NAMALWA (cell line): ENCODE results near the gene MTSS2.

Experiments used
- DNase-seq: peaks from one replicate; pipeline ENCODE4 v3.0.0-alpha.2; 2015; ENCODE audit warnings: low spot score

Gene MTSS2

DNA sequence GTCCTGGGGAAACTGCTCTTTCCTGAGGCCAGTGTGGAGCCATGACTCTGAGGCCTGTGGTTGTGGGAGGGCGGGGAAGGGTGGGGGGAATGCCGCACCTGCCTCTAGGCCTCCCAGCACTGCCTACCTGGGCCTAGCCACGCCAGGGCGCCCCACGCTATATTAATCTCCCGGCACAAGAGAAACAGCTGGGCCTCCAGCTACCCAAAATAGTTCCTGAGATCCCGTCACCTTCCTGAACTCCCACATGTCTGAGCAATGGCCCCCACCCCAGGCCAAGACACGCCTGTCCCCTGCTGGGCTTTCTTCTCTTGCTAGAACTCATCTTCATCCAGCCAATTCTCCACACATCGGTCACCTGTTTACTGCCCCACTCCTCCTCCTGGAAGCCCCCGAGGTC lies 13.0 kb upstream of the MTSS2 start:
- DNase-seq: no peak

GRCh38 chr16:70697594-70698170 lies 11.8 kb upstream of the MTSS2 start:
- DNase-seq: no peak

GRCh38 chr16:70696952-70697593 lies 11.2 kb upstream of the MTSS2 start:
- no peak for DNase-seq

DNA sequence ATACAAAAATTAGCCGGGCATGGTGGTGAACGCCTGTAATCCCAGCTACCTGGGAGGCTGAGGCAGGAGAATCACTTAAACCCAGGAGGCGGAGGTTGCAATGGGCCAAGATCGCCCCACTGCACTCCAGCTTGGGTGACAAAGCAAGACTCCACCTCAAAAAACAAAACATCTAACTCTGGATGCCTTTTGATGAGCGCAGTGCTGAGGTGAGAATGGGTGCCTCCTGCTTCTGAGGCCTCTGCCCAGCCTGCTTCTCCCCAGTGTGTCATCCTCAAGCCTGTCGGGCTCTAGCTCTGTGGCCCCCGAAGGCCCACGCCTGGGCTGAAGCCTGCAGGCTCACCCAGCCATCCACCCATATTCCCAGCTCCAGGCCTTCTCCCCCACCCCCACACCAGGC lies 10.5 kb upstream of the MTSS2 start:
- no peak for DNase-seq

- DNase-seq: no peak
Measured at GRCh38 chr16:70695331-70696070, 9.6 kb upstream of the MTSS2 start.

DNA sequence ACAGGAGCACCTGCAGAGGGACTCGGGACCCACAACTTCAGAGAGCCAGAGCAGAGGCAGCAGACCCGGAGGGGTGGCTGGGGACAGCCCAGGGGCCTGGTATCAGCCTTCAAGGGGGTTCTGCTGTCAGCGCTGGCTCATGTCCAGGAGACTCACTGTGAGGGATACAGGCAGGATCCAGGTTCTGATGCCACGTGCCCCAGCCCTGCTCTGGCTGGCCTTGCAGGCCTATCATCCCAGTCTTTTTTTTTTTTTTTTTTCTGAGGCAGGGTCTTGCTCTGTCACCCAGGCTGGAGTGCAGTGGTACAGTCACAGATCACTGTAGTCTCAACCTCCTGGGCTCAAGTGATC lies 9.0 kb upstream of the MTSS2 start:
- DNase-seq: no peak

DNA sequence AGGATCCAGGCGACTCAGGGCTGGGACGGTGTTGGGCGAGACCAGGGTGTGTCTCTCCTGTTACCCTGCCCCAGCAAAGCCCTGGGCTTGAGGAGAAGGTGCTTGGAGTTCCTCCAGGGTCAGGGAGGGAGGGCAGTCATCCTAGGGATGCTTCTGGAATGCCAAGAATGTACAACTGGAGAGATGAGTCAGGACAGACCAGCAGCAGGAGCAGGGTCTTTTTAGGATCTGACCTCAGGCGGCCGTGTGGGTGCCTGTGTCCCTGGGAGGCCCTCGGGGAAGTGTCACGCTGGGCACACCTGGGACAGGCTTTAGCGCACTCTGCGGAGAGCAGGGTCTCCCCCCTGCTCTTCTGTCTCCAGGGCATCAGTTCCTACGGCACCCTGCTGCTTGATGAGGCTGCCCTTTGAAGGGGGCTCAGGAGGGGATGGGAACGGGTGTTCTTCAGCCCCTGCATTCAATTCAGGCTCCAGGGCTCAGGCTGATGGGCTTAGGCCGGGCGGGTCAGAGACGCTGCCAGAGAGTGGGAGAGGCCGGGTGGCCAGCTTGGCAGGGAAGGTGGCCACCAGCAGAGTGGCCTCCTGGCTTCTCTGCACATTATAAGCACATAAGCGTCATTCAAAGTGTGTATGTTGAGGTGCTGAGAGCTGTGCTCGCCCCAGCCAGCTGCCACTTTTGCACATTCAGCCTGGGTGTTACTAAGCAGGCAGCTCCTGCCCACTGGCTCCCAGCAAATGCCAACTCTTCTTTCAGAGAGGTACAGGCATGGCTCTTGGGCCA lies 8.4 kb upstream of the MTSS2 start:
- no peak for DNase-seq

- DNase-seq: no peak
Measured at GRCh38 chr16:70692873-70693671, 7.2 kb upstream of the MTSS2 start.

- DNase-seq: no peak
Measured at GRCh38 chr16:70692130-70692872, 6.4 kb upstream of the MTSS2 start.

- no peak for DNase-seq
Measured at GRCh38 chr16:70691223-70692129, 5.6 kb upstream of the MTSS2 start.

DNA sequence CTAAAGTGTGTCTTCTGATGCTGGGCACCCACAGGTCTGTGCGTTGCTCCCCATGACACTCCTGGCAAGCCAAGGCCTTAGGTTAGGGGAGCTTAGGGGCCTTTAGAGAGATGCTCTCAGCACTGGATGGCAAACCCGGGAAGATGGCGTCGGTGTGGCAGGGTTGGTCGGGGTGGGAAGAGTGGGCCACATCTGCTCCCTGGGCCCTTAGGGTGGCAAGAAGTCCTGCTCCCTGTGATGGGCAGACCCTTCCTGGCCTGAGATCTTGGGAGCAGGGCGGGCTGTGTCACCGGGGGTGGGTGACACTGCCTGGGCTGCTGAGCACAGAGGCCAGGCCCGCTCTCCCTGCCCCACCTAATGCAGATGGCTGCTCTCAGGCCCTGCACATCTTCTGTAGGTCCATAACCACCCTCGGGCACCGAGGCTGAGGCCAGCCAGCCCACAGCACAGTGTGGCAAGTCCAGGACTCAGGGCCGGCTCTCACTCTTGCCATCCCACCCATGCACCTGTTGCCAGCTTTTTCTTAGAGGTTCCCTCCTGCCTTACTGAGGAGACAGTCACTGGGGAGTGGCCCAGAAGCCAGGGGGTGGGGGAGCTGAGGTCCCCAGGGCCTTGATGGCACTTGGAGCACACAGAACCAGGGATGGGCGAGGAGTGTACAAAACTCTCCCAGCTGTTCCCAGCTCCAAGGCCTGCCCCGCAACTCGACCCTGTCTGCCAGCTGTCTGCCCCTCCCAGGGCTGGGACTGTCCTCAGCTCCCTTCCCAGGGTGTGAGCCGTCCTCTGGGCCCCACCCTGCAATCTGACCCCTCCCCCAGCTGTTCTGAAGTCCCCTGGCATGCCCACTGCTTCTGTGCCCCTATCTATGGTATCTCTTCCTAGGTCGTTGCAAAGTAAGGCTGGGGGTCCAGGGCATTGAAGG lies 4.4 kb upstream of the MTSS2 start:
- DNase-seq: no peak

GRCh38 chr16:70689035-70689969 lies 3.4 kb upstream of the MTSS2 start:
- DNase-seq: no peak

GRCh38 chr16:70688246-70688742 lies 2.4 kb upstream of the MTSS2 start:
- DNase-seq: no peak

DNA sequence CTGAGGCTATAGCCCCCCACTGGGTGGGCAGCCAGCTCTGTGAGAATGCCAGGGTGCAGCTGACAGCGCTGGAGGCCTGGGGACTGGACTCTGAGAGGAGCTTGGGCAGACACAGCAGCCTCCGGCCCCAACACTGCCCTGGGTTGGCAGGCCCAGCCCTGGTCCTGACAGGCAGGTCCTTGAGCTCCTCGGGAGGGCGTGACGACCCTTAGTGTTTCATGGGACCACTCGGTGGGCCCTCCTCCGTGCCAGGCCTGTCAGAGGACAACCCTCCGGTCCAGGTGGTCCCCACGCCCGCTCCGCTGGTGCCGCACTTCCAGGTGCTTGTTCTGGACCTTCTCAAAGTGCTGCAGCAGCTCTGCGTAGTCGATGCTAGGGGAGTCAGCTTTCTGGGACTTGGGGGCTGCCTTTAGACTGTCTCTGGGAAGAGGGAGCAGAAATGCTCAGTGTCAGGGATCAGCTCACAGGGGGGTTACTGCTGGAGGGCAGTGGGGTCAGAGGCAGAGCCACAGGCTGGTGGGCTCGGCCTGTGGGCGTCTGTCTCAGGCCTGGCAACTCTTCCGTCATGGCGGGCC lies 1.9 kb upstream of the MTSS2 start:
- DNase-seq: no peak

DNA sequence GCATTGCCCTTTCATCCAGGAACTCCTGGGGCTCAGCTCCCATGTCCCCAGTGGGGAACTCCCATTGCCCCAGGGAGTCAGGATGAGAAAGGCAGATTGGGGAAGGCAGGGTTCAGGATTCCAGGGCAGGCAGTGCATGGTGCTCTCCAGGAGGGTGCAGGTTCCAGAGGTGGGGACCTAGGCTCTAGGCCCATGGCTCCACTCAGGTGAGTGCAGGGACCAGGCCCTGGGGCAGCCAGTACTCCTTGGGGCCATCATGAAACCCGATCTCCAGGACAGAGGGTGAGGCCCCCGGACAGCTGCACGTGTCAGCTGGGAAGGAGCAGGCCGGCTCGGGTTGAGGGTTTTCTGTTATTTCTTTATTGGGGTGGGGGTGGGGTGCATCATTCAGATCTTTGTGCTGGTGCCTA lies 1.3 kb upstream of the MTSS2 start:
- DNase-seq: no peak

DNA sequence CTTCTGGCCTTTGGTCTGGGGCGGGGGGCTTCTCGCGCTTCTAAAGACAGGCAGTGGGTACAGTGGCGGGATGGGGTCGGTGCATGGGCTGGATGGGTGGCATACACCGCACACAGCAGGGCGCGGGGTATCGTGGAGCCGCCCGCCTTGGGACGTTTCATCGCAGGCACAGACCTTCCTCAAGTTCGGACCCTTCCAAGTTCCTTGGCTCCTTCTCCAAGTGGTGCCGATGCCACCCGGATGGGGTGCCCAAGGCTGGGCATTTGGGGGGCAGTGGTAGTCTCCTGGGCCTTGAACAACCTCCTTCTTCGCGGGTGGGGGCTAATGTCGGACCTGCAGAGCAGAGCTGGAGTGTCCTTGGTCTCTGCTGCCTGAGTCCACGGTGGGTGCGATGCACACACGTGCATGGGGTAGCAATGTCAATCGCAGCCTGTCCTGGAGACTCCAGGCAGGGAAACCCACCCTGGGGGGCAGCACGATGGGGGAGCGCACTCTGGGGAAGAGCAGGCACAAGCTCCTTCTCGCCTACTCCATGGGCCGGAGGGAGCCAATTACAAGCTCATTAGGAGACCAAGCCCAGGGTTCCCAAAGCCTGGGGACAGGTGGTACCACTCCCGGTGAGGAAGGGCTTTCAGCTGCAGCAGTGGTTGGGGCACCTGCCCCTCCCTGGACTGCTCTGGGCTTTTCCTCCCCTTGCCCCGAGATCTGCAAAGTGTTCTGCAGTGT lies 686 bp upstream of the MTSS2 start:
- DNase-seq: no peak
